GM19043 (cell line): Measurements from ENCODE around the gene CUL1.

Experiments used
- ATAC-seq: cut with Tn5 transposase; IDR thresholded peaks from one replicate; pipeline ENCODE4 v1.9.1; 2021; ENCODE audit warnings: low read depth; ENCODE audit not compliant: unreplicated experiment

CUL1 gene

DNA sequence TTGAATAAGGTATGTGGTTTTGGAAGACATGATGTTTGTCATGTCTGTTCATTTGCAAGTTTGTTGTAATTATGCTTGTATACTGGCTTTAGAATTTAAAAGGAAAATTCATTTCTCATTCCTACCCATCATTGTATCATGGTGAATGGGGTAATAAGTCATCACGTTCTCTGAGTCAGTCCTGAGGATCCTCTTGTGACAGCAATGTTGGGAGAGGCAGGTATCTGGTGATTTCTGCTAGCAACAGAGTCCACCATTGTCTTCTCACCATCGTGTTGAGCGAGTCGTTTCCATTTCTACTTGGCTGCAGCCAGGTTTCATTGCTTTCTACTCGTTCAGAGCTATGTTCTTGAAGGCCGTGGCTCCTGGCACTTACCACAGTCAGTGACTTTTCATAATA, 16.3 kb downstream of the CUL1 start:
- ATAC-seq, result no peak

DNA sequence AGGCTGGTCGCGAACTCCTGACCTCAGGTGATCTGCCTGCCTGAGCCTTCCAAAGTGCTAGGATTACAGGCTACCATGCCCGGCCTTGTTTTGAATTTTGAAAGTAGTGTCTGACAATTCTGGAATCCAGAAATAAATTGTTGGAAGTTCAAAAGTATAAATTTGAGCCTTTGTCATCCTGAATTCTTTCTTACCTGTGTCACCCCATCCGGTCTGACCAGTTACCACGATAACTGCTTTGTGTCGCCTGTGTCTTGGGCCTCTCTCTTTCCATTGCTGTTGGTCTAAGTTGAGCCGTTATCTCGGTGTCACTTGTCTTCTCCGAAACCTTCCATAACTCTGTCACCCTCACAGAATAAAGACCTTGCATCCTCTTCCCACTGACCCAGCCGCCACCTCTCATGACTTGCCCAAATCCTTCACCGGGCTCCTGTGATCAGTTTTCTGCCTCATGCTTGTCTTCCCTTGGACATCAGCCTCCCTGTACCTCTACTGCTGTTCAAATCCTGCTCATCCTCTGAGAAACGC, 18.6 kb downstream of the CUL1 start:
- ATAC-seq, result no peak

- ATAC-seq, result no peak
Observed at GRCh38 chr7:148718431-148718830, 19.7 kb downstream of the CUL1 start.

GRCh38 chr7:148719753-148720152, 21.1 kb downstream of the CUL1 start:
- no peak for ATAC-seq

- ATAC-seq, result no peak
Observed at GRCh38 chr7:148720472-148720871, 21.8 kb downstream of the CUL1 start.

DNA sequence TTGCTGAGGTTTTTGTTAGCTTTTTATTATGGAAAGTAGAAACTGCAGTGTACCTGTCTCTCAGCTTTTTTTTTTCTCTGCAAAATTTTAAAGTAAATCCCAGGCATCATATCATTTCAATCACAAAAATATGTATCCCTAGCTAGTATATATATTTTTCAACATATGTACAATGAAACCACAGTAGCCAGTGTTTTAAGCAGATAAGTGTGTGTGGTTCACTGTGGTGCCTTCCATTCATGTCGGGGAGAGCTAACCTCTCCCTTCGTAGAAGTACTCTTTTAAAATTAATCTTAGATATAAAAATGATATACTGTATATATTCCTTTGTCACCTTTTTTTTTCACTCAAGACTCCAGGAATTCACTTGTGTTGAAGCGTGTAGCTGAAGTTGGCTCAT, 22.7 kb downstream of the CUL1 start:
- no peak for ATAC-seq

DNA sequence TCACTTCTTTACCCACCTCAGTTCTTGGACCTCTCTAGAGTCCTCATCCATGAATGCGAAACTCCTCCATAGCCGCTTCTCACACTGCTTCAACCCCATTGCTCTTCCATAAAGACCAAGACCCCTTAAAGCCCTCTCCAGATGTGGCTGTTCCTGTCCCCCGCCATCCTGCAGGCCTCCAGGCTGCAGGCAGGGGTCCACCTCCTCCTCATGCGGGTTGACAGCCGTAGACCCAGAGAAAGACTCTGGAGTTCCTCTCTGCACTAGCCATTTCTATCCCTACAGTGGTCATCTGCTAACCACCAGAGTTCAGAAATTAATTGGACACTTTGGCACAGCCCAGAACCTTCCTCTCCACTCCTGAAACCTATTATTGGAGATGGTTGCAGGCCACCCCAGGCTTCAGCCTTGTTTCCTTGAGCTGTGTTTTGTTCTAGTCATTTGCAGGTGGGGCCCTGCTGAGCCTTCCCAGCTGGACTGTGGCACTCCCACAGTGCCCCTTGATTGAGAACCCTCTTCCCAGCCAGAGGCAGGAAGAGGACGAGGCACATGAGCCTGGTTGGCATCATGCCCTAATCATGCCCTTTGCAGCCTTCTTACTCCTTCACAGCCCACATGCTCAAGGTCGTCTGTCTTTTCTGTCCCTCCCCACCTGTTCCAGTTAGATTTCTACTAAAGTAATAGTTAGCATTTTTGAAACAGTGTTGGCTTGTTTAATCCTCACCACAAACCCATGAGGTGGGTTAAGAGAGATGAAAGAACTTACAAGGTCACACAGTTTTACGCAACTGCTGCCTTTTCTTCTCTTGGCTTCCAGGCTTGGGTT, 23.9 kb downstream of the CUL1 start:
- no peak for ATAC-seq

- no peak for ATAC-seq
Observed at GRCh38 chr7:148723166-148723559, 24.5 kb downstream of the CUL1 start.

GRCh38 chr7:148723846-148724245, 25.1 kb downstream of the CUL1 start:
- no peak for ATAC-seq

- no peak for ATAC-seq
Observed at GRCh38 chr7:148726385-148726784, 27.7 kb downstream of the CUL1 start.

GRCh38 chr7:148727501-148728278, 29.0 kb downstream of the CUL1 start:
- ATAC-seq, result no peak

- no peak for ATAC-seq
Observed at GRCh38 chr7:148729984-148730733, 31.5 kb downstream of the CUL1 start.

GRCh38 chr7:148732862-148733261, 34.2 kb downstream of the CUL1 start:
- no peak for ATAC-seq

- no peak for ATAC-seq
Observed at GRCh38 chr7:148733496-148733895, 34.8 kb downstream of the CUL1 start.

DNA sequence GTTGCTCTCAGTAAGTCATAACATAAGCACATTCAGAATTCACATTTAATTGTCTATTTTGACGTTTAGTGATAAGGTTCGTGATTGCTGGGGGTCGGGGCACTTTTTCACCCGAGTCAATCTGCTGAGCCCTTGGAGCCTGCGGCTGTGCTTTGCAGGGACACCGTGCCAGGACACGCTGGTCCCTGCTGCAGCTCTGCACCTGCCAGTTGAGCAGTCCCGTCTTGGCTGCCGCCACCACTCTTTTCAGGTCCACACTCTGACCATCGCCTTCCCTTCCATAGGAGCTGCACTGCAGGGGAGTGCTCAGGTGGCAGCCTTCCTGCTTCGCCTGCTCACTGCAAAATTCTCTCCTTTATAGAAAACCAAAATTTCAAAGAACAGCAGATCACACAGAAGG, 36.4 kb downstream of the CUL1 start:
- ATAC-seq, result no peak

GRCh38 chr7:148735967-148736366, 37.3 kb downstream of the CUL1 start:
- no peak for ATAC-seq

GRCh38 chr7:148738737-148739535, 40.2 kb downstream of the CUL1 start:
- ATAC-seq, result no peak

DNA sequence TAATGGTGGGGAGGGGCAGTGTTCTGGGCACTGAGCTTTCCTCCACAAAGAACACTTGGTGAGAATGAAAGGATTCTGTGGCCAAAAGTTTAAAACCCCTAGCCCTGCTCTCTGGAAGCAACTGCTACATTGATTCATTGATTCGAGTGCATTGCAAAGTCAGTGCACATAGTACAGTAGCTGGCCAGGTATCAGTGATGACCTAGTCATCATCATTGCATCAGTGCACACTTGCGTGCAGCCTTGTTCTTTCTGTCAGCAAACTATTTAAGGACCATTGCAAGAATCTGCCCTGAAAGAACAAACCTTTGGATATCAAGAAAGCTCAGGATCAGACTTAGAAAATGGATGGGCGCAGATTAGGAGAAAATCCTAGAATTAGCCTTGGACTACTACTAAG, 47.4 kb downstream of the CUL1 start:
- no peak for ATAC-seq

GRCh38 chr7:148747274-148747673, 48.6 kb downstream of the CUL1 start:
- ATAC-seq, result no peak
